ENCODE data around the gene C2orf81. TPM values are rescaled to one million over a fixed set of nuclear protein-coding genes. Genes with fewer than 3 reads are reported as not detected.

Gene C2orf81
- polyA plus RNA-seq, 1 of the 3 experiments (the other 2 are of a cell fraction): 2.5 TPM

DNA sequence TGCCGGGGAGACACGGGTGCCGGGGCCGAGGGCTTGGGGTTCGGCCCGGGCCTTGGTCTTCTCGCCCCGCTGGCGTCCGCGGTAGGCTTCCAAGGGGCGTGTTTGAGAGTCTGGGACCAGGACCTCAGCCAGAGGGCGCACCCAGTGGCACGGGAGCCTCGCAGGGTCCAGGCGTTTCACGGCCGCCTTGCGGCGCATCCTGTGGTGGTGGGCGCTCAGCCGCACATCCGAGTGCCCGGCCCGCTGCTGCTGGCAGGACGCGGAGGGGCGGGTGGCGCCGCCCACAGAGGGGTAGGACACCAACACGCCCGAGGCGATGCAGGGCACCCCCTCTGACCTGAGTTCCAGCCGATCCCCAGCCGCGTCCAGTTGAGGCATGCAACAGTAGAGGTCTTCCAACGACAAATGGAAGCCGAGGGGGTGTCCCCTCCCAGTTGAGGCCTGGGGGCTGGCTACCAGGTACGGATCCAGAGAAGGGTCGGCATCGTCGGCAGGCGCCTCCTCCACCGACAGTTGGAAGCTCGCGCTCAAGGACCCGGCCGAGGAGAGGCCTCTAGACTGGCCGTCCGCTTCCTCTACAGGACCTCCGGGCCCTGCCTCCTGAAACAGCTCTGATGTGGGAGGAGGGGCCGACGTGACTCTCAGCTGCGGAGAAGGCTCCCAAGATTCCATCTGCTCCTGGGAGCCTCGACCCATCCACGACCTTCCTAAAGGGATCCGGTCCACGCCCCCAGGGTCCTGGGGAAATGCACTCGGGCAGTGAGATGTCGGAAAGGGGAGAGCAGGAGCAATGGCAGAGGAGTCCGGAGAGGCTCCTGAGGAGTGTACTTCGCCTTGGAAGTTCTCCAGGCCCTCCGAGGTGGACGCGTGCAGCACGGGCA is 6.3 kb downstream of the C2orf81 start:
- ChIA-PET POLR2A (no interaction called here), CTCF (interaction anchor here (1.2 to 3.9 kb wide), 2 partner anchors 14 to 23 kb away, joined by 4 to 18 read pairs; no protein-coding TSS in a partner anchor)
- peaks cover 0 to 2% of the 10 kb centered on the region in 2 experiments; a peak in 1 of 4 replicates for H3K4me1 ChIP-seq (ENCODE audit: control insufficient read depth in 1 of 2, insufficient read depth in 2 of 2, low read depth in 1 of 2, low read length in 1 of 2)
- no peaks in the 10 kb centered on the region for H3K9me3 ChIP-seq
- no peak overlapping the region for H3K4me3 ChIP-seq (ENCODE audit: low read depth in 2 of 2, low read length in 1 of 2)
- H3K4me2 ChIP-seq: no peak overlapping the region
- H3K27me3 ChIP-seq (ENCODE audit: insufficient read depth): no peaks in the 10 kb centered on the region
- DNase-seq: peak; percentile 28
- TF ChIP-seq, protein P1, sequence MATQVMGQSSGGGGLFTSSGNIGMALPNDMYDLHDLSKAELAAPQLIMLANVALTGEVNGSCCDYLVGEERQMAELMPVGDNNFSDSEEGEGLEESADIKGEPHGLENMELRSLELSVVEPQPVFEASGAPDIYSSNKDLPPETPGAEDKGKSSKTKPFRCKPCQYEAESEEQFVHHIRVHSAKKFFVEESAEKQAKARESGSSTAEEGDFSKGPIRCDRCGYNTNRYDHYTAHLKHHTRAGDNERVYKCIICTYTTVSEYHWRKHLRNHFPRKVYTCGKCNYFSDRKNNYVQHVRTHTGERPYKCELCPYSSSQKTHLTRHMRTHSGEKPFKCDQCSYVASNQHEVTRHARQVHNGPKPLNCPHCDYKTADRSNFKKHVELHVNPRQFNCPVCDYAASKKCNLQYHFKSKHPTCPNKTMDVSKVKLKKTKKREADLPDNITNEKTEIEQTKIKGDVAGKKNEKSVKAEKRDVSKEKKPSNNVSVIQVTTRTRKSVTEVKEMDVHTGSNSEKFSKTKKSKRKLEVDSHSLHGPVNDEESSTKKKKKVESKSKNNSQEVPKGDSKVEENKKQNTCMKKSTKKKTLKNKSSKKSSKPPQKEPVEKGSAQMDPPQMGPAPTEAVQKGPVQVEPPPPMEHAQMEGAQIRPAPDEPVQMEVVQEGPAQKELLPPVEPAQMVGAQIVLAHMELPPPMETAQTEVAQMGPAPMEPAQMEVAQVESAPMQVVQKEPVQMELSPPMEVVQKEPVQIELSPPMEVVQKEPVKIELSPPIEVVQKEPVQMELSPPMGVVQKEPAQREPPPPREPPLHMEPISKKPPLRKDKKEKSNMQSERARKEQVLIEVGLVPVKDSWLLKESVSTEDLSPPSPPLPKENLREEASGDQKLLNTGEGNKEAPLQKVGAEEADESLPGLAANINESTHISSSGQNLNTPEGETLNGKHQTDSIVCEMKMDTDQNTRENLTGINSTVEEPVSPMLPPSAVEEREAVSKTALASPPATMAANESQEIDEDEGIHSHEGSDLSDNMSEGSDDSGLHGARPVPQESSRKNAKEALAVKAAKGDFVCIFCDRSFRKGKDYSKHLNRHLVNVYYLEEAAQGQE (IDR thresholded peaks at IDR 0.05; ENCODE audit: low read depth, low read length): no peak
- no peak for TF ChIP-seq FOXM1 (IDR thresholded peaks at IDR 0.05; ENCODE audit: low read depth)
- TF ChIP-seq NFIC (IDR thresholded peaks at IDR 0.05; ENCODE audit: borderline replicate concordance): no peak
- TF ChIP-seq, protein P2, sequence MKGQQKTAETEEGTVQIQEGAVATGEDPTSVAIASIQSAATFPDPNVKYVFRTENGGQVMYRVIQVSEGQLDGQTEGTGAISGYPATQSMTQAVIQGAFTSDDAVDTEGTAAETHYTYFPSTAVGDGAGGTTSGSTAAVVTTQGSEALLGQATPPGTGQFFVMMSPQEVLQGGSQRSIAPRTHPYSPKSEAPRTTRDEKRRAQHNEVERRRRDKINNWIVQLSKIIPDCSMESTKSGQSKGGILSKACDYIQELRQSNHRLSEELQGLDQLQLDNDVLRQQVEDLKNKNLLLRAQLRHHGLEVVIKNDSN (IDR thresholded peaks at IDR 0.05; ENCODE audit: borderline replicate concordance, low read depth): no peak
- TF ChIP-seq RAD21 (IDR thresholded peaks at IDR 0.05; ENCODE audit: low read length): no peak
- no peak overlapping the region for H2AFZ ChIP-seq (ENCODE audit: low read depth)
- 88% methylated on average over 47 of the region's 66 CpGs for WGBS (ENCODE audit: low lambda C conversion rate)
- no peaks in the 10 kb centered on the region for H3K36me3 ChIP-seq (replicated peaks in 1 of 2; ENCODE audit: control insufficient read depth in 1 of 2, insufficient read depth in 2 of 2, low read length in 1 of 2)
- no peaks in the 10 kb centered on the region for H4K20me1 ChIP-seq (ENCODE audit: insufficient read depth)
- H3K9ac ChIP-seq: no peak overlapping the region
- no peaks in the 10 kb centered on the region for H3K9me2 ChIP-seq
- no peaks in the 10 kb centered on the region for H3F3A ChIP-seq (replicated peaks; ENCODE audit: insufficient read depth)
- H3K27ac ChIP-seq (ENCODE audit: low read depth in 2 of 2, low read length in 1 of 2): no peak overlapping the region
- H3K79me2 ChIP-seq (ENCODE audit: insufficient read depth): no peaks in the 10 kb centered on the region

DNA sequence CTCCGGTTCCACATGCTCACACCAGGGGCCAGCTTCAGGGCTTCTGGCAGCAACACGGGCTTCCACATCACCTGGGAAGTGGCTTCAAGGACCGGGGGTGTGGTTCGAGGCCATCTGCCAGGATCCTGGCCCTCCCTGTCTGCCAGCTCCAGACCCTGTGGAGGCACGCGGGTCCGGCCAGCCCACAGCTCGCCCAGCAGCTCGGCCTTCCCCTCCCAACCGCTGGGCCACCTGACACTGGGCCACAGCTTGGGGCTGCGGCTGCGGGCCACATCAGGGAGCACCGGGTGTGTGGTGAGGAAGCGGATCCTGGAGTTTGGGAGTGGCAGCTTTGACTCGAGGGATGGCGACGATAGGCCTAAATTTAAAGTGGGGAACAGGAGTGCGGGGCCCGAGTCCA is 7.0 kb downstream of the C2orf81 start:
- Histone ChIP-seq H2AFZ (ENCODE audit: low read depth) (no peak overlapping the region), H3K9me2 (no peaks in the 10 kb centered on the region), H3K9ac (no peak overlapping the region), H3K4me1 (ENCODE audit: control insufficient read depth in 1 of 2, insufficient read depth in 2 of 2, low read depth in 1 of 2, low read length in 1 of 2) (peaks cover 0 to 2% of the 10 kb centered on the region in 2 experiments; a peak in 1 of 4 replicates), H3K79me2 (ENCODE audit: insufficient read depth) (no peaks in the 10 kb centered on the region), H3K27ac (ENCODE audit: low read depth in 2 of 2, low read length in 1 of 2) (no peak overlapping the region), H3K4me3 (ENCODE audit: low read depth in 2 of 2, low read length in 1 of 2) (no peak overlapping the region), H3K9me3 (no peaks in the 10 kb centered on the region), H3F3A (replicated peaks; ENCODE audit: insufficient read depth) (no peaks in the 10 kb centered on the region), H4K20me1 (ENCODE audit: insufficient read depth) (no peaks in the 10 kb centered on the region), H3K36me3 (replicated peaks in 1 of 2; ENCODE audit: control insufficient read depth in 1 of 2, insufficient read depth in 2 of 2, low read length in 1 of 2) (no peaks in the 10 kb centered on the region), H3K4me2 (no peak overlapping the region), H3K27me3 (ENCODE audit: insufficient read depth) (no peaks in the 10 kb centered on the region)
- DNase-seq: no peak
- TF ChIP-seq FOXM1 (IDR thresholded peaks at IDR 0.05; ENCODE audit: low read depth): no peak
- TF ChIP-seq ELF1 (IDR thresholded peaks at IDR 0.05): no peak
- TF ChIP-seq SIN3A (IDR thresholded peaks at IDR 0.05; ENCODE audit: borderline replicate concordance, low read depth, low read length): no peak
- TF ChIP-seq, protein P1 (IDR thresholded peaks at IDR 0.05; ENCODE audit: low read depth, low read length): no peak
- TF ChIP-seq, protein P3, sequence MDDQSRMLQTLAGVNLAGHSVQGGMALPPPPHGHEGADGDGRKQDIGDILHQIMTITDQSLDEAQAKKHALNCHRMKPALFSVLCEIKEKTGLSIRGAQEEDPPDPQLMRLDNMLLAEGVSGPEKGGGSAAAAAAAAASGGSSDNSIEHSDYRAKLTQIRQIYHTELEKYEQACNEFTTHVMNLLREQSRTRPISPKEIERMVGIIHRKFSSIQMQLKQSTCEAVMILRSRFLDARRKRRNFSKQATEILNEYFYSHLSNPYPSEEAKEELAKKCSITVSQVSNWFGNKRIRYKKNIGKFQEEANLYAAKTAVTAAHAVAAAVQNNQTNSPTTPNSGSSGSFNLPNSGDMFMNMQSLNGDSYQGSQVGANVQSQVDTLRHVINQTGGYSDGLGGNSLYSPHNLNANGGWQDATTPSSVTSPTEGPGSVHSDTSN (IDR thresholded peaks at IDR 0.05): no peak
- 95% methylated on average over 8 of the region's 19 CpGs for WGBS (ENCODE audit: low lambda C conversion rate)
- CTCF ChIA-PET: interaction anchor here (1.2 to 3.9 kb wide), 2 partner anchors 14 to 22 kb away, joined by 4 to 18 read pairs; no protein-coding TSS in a partner anchor
- POLR2A ChIA-PET: no interaction called here
